K562 (cell line): ENCODE measurements around the gene KATNB1. TPM values are rescaled to one million over a fixed set of nuclear protein-coding genes. Genes with fewer than 3 reads are reported as not detected.

Source experiments
- CBFA2T2 ChIP-seq: fragments of 450-650 bp; conservative IDR thresholded peaks from 2 replicates; pipeline ENCODE4 v1.6.1; 2017; ENCODE audit warnings: mild to moderate bottlenecking
- CREM ChIP-seq: IDR thresholded peaks from 2 replicates; pipeline ENCODE4 v1.6.1; 2014; ENCODE audit warnings: antibody characterized with exemption, low read depth
- EHMT2 ChIP-seq: fragments of 450-650 bp; IDR thresholded peaks from 2 replicates; pipeline ENCODE4 v1.6.1; 2018; ENCODE audit warnings: antibody characterized with exemption
- HDAC1 ChIP-seq, 2 experiments: fragments of 450-650 bp; IDR thresholded peaks; 2 replicates each; pipeline ENCODE4 v1.6.1; 2016 to 2017; ENCODE audit warnings: inconsistent platforms in 1 of 2, mild to moderate bottlenecking in 1 of 2, moderate library complexity in 1 of 2
- JUND ChIP-seq, 2 experiments: IDR thresholded peaks; 2 replicates in 1 of 2; 3 replicates in 1 of 2; pipeline ENCODE4 v1.6.1; 2011; ENCODE audit warnings: borderline replicate concordance in 2 of 2, low read depth in 2 of 2, low read length in 2 of 2, improper control_type of control experiment in 1 of 2, missing biosample characterization in 1 of 2, missing genetic modification characterization in 1 of 2, missing genetic modification reagents in 1 of 2
- RCOR1 ChIP-seq, 2 experiments: IDR thresholded peaks; 2 replicates each; pipeline ENCODE4 v1.6.1; 2012; ENCODE audit warnings: low read depth in 2 of 2, low read length in 2 of 2, borderline replicate concordance in 1 of 2, improper control_type of control experiment in 1 of 2
- SAP30 ChIP-seq: fragments of 200-600 bp; sonication (generic); IDR thresholded peaks from 2 replicates; pipeline ENCODE4 v1.6.1; 2012; ENCODE audit warnings: borderline replicate concordance, low read depth, mild to moderate bottlenecking, moderate library complexity, low read length, control low read depth, inconsistent platforms; ENCODE audit not compliant: insufficient read depth, poor library complexity, severe bottlenecking
- SIN3A ChIP-seq, 2 experiments: fragments of 150-350 bp in 1 of 2; IDR thresholded peaks; 2 replicates each; pipeline ENCODE4 v1.6.1; 2011 to 2016; ENCODE audit warnings: borderline replicate concordance in 2 of 2, low read depth in 2 of 2, low read length in 2 of 2, mild to moderate bottlenecking in 2 of 2, moderate library complexity in 2 of 2; ENCODE audit not compliant: control insufficient read depth in 1 of 2
- TBL1XR1 ChIP-seq, 2 experiments: IDR thresholded peaks; 2 replicates each; pipeline ENCODE4 v1.6.1; 2012; ENCODE audit warnings: improper control_type of control experiment in 2 of 2, low read length in 2 of 2, mild to moderate bottlenecking in 1 of 2
- TEAD4 ChIP-seq, 2 experiments: sonication (generic) in 1 of 2; formaldehyde crosslinking in 1 of 2; IDR thresholded peaks; 2 replicates each; pipeline versions ENCODE4 v1.6.1 to v1.8.0; 2012 to 2022; ENCODE audit warnings: borderline replicate concordance in 1 of 2, inconsistent platforms in 1 of 2, low read length in 1 of 2, mild to moderate bottlenecking in 1 of 2, missing genetic modification reagents in 1 of 2
- ZNF316 ChIP-seq: fragments of 450-650 bp; IDR thresholded peaks from 2 replicates; pipeline ENCODE4 v1.6.1; 2016
- polyA plus RNA-seq, 8 experiments: library from polyadenylated mRNA; depleted of rRNA in 4 of 8; stranded (reverse) in 5 of 8; unstranded in 3 of 8; fragments of >200 nt; fragmentation: Nextera tagmentation in 2 of 8; fragmentation: Illumina TruSeq in 1 of 8; extraction: Ambion mirVana in 2 of 8; extraction: Trizol in 1 of 8; gene quantifications; 2 replicates each; pipeline versions ENCODE4 v1.2.1 to v1.2.3, GENCODE V29; 2011 to 2014; ENCODE audit warnings: inconsistent platforms in 1 of 8, missing spikeins in 1 of 8
- total RNA-seq, 7 experiments: library from RNA; depleted of rRNA in 6 of 7; stranded (reverse); fragments of >200 nt in 6 of 7; fragmentation: Illumina TruSeq in 2 of 7; extraction: Trizol in 2 of 7; gene quantifications; 2 replicates each; pipeline versions ENCODE4 v1.2.1 to v1.2.3, GENCODE V29; 2011 to 2021; ENCODE audit warnings: low replicate concordance in 1 of 7
- TF ChIP-seq, protein P1 (sequence below): fragments of 150-350 bp; IDR thresholded peaks from 2 replicates; pipeline ENCODE4 v1.6.1; 2014; ENCODE audit warnings: low read depth, mild to moderate bottlenecking, low read length, borderline replicate concordance
- TF ChIP-seq, protein P2 (sequence below): sonication (generic); formaldehyde crosslinking; IDR thresholded peaks from 2 replicates; pipeline ENCODE4 v1.8.1; 2023; ENCODE audit warnings: mild to moderate bottlenecking, missing genetic modification reagents
- TF ChIP-seq, protein P3 (sequence below), 3 experiments: fragments of 200-800 bp in 1 of 3; sonication (Bioruptor generic) in 1 of 3; sonication (generic) in 1 of 3; formaldehyde crosslinking in 1 of 3; IDR thresholded peaks; 2 replicates each; pipeline versions ENCODE4 v1.6.1 to v1.8.0; 2016 to 2022; ENCODE audit warnings: mild to moderate bottlenecking in 2 of 3, missing compliant biosample characterization in 2 of 3, missing genetic modification characterization in 2 of 3, missing genetic modification reagents in 1 of 3
- TF ChIP-seq, protein P4 (sequence below): fragments of 450-650 bp; formaldehyde crosslinking; conservative IDR thresholded peaks from 2 replicates; pipeline ENCODE4 v1.4.0; 2022; ENCODE audit warnings: mild to moderate bottlenecking, missing genetic modification characterization

Gene KATNB1
- total and polyA plus RNA-seq, 9 of the 15 experiments (the other 6 are each of a cell fraction or from before 2014, with no cell fraction given): 1.2 to 52.6 (median 21.9) TPM

DNA sequence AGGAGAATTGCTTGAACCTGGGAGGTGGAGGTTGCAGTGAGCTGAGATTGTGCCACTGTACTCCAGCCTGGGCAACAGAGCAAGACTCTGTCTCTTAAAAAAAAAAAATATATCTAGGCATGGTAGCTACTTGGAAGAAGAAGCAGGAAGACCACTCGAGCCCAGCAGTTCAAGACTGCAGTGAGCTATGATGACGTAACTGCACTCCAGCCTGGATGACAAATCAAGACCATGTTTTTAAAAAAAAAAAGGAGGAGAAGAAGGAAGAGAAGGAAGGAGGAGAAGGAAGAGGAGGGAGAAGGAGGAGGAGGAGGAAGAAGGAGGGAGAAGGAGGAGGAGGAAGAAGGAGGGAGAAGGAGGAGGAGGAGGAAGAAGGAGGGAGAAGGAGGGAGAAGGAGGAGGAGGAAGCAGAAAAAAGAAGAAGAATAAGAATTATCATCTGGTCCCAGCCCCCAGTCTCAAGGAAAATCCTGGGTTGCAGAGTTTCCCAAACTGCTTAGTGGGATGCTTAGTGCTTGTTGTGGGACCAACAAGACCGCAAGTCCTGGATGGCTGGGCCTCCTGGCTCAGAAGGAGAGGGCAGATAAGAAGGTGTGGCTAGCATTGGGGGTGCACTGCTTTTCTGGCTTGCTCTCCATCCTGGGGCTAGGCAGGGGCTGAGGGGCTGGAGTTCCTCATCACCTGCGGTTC is 44.6 kb upstream of the KATNB1 start (continued):
- TF ChIP-seq EHMT2: 0 out of 2 replicates have a peak, but pooled peaks have one; percentile 30
- TF ChIP-seq TBL1XR1 (IDR thresholded peaks at IDR 0.05; ENCODE audit: low read length in 2 of 2): 0 out of 4 replicates have a peak, but pooled peaks of 1 of the 2 experiments have one; percentile 15
- TF ChIP-seq, protein P1, sequence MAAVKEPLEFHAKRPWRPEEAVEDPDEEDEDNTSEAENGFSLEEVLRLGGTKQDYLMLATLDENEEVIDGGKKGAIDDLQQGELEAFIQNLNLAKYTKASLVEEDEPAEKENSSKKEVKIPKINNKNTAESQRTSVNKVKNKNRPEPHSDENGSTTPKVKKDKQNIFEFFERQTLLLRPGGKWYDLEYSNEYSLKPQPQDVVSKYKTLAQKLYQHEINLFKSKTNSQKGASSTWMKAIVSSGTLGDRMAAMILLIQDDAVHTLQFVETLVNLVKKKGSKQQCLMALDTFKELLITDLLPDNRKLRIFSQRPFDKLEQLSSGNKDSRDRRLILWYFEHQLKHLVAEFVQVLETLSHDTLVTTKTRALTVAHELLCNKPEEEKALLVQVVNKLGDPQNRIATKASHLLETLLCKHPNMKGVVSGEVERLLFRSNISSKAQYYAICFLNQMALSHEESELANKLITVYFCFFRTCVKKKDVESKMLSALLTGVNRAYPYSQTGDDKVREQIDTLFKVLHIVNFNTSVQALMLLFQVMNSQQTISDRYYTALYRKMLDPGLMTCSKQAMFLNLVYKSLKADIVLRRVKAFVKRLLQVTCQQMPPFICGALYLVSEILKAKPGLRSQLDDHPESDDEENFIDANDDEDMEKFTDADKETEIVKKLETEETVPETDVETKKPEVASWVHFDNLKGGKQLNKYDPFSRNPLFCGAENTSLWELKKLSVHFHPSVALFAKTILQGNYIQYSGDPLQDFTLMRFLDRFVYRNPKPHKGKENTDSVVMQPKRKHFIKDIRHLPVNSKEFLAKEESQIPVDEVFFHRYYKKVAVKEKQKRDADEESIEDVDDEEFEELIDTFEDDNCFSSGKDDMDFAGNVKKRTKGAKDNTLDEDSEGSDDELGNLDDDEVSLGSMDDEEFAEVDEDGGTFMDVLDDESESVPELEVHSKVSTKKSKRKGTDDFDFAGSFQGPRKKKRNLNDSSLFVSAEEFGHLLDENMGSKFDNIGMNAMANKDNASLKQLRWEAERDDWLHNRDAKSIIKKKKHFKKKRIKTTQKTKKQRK: no peak
- TF ChIP-seq ZNF316: 0 out of 2 replicates have a peak, but pooled peaks have one; percentile 4
- TF ChIP-seq CREM: no peak; the same call in 1 of the 2 replicates
- TF ChIP-seq SIN3A (IDR thresholded peaks at IDR 0.05; ENCODE audit: borderline replicate concordance in 2 of 2, control insufficient read depth in 1 of 2, low read depth in 2 of 2, low read length in 2 of 2): no peak
- TF ChIP-seq CBFA2T2: peak; percentile 73
- peak in 1 of 2 experiments; percentile 84; a peak in 2 of 4 replicates for TF ChIP-seq HDAC1 (IDR thresholded peaks at IDR 0.05)
- TF ChIP-seq JUND (IDR thresholded peaks at IDR 0.05; ENCODE audit: borderline replicate concordance, low read depth, low read length): peak; percentile 3; the same call in 1 of the 2 replicates
- TF ChIP-seq JUND (tag; IDR thresholded peaks at IDR 0.05; ENCODE audit: borderline replicate concordance, low read depth, low read length): peak; percentile 40; the same call in 1 of the 3 replicates
- TF ChIP-seq SAP30: no peak
- TF ChIP-seq TEAD4 (IDR thresholded peaks at IDR 0.05; ENCODE audit: low read length): peak; percentile 88
- TF ChIP-seq TEAD4 (CRISPR knock-in tag; IDR thresholded peaks at IDR 0.05; ENCODE audit: borderline replicate concordance): no peak
- TF ChIP-seq, protein P2, sequence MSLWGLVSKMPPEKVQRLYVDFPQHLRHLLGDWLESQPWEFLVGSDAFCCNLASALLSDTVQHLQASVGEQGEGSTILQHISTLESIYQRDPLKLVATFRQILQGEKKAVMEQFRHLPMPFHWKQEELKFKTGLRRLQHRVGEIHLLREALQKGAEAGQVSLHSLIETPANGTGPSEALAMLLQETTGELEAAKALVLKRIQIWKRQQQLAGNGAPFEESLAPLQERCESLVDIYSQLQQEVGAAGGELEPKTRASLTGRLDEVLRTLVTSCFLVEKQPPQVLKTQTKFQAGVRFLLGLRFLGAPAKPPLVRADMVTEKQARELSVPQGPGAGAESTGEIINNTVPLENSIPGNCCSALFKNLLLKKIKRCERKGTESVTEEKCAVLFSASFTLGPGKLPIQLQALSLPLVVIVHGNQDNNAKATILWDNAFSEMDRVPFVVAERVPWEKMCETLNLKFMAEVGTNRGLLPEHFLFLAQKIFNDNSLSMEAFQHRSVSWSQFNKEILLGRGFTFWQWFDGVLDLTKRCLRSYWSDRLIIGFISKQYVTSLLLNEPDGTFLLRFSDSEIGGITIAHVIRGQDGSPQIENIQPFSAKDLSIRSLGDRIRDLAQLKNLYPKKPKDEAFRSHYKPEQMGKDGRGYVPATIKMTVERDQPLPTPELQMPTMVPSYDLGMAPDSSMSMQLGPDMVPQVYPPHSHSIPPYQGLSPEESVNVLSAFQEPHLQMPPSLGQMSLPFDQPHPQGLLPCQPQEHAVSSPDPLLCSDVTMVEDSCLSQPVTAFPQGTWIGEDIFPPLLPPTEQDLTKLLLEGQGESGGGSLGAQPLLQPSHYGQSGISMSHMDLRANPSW (CRISPR knock-in tag): no peak
- peak in 1 of 2 experiments; percentile 95; a peak in 3 of 4 replicates for TF ChIP-seq RCOR1 (IDR thresholded peaks at IDR 0.05; ENCODE audit: borderline replicate concordance in 1 of 2, low read depth in 2 of 2, low read length in 2 of 2)
- TF ChIP-seq, protein P3, sequence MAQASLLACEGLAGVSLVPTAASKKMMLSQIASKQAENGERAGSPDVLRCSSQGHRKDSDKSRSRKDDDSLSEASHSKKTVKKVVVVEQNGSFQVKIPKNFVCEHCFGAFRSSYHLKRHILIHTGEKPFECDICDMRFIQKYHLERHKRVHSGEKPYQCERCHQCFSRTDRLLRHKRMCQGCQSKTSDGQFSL (CRISPR knock-in tag; IDR thresholded peaks at IDR 0.05): peak; percentile 95
- TF ChIP-seq, protein P3 (tag; IDR thresholded peaks at IDR 0.05): peak in 1 of 2 experiments; percentile 65; a peak in 2 of 4 replicates
- TF ChIP-seq, protein P4, sequence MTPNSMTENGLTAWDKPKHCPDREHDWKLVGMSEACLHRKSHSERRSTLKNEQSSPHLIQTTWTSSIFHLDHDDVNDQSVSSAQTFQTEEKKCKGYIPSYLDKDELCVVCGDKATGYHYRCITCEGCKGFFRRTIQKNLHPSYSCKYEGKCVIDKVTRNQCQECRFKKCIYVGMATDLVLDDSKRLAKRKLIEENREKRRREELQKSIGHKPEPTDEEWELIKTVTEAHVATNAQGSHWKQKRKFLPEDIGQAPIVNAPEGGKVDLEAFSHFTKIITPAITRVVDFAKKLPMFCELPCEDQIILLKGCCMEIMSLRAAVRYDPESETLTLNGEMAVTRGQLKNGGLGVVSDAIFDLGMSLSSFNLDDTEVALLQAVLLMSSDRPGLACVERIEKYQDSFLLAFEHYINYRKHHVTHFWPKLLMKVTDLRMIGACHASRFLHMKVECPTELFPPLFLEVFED (CRISPR knock-in tag): peak; percentile 77; the same call in 1 of the 2 replicates
